Spleen (tissue), 11 donors: ENCODE results near the gene OPRD1. TPM values are rescaled to one million over a fixed set of nuclear protein-coding genes. Genes with fewer than 3 reads are reported as not detected.

Source experiments
- DNase-seq: peaks from one replicate; pipeline ENCODE4 v3.0.0-alpha.2; 2020
- H3K27ac ChIP-seq, 8 donors: fragments of 200-600 bp; sonication (generic) in 7 of 8; 1 replicate in 4 of 8; 2 replicates in 4 of 8; pipeline versions ENCODE4 v1.5.0 to v1.8.0; 2016 to 2021; ENCODE audit warnings: inconsistent platforms in 4 of 8, mild to moderate bottlenecking in 4 of 8, moderate library complexity in 1 of 8
- H3K27me3 ChIP-seq, 7 donors: fragments of 200-600 bp; sonication (generic) in 6 of 7; replicated peaks in 1 of 7; 1 replicate in 4 of 7; 2 replicates in 3 of 7; pipeline versions ENCODE4 v1.5.0 to v1.8.0; 2016 to 2021; ENCODE audit warnings: inconsistent platforms in 3 of 7, mild to moderate bottlenecking in 1 of 7
- H3K36me3 ChIP-seq, 6 donors: fragments of 200-600 bp; sonication (generic) in 5 of 6; 1 replicate in 4 of 6; 2 replicates in 2 of 6; pipeline versions ENCODE4 v1.5.0 to v1.8.0; 2016 to 2021; ENCODE audit warnings: inconsistent platforms in 2 of 6
- H3K4me1 ChIP-seq, 6 donors: fragments of 200-600 bp; sonication (generic) in 5 of 6; 1 replicate in 3 of 6; 2 replicates in 3 of 6; pipeline versions ENCODE4 v1.5.0 to v1.8.0; 2016 to 2021; ENCODE audit warnings: inconsistent platforms in 3 of 6
- H3K4me3 ChIP-seq, 8 donors: fragments of 200-600 bp; sonication (generic) in 7 of 8; 1 replicate in 4 of 8; 2 replicates in 4 of 8; pipeline versions ENCODE4 v1.5.0 to v1.8.0; 2016 to 2021; ENCODE audit warnings: inconsistent platforms in 4 of 8, mild to moderate bottlenecking in 4 of 8, moderate library complexity in 2 of 8
- H3K9me3 ChIP-seq, 8 donors: fragments of 200-600 bp; sonication (generic) in 7 of 8; 1 replicate in 4 of 8; 2 replicates in 4 of 8; pipeline versions ENCODE4 v1.5.0 to v1.8.0; 2016 to 2021; ENCODE audit warnings: inconsistent platforms in 4 of 8
- POLR2A ChIP-seq, 3 donors: fragments of 450-650 bp; IDR thresholded peaks; one replicate each; pipeline ENCODE4 v1.5.1; 2017; ENCODE audit warnings: antibody characterized with exemption in 3 of 3, mild to moderate bottlenecking in 1 of 3
- POLR2AphosphoS5 ChIP-seq, 3 donors: sonication (generic); formaldehyde crosslinking; IDR thresholded peaks; one replicate each; pipeline ENCODE4 v1.5.1; 2017; ENCODE audit warnings: antibody characterized with exemption in 3 of 3
- WGBS, 5 donors: extraction: QIAGEN DNeasy Blood & Tissue Kit in 3 of 5; methylation state at CpG; one replicate each; pipeline versions ENCODE4 v1.1.5 to v1.1.7; 2013 to 2018; 5-methylcytosine and 5-hydroxymethylcytosine counted together
- intact Hi-C: fragments of 100-400 bp; cut with DNase I; formaldehyde crosslinking; loops from one replicate; pipeline ENCODE4 v1.15.0; 2023; ENCODE audit warnings: low total_unique reads
- polyA plus RNA-seq, 3 donors: library from polyadenylated mRNA; stranded (reverse); fragments of 200-250 nt; gene quantifications; one replicate each; pipeline ENCODE4 v1.2.1, GENCODE V29; 2013
- total RNA-seq, 7 donors: library from RNA; depleted of rRNA in 3 of 7; stranded (reverse); fragments of >200 nt in 3 of 7; fragmentation: NEBNext Ultra II Directional in 4 of 7; extraction: Animal tissue kit (Norgen Biotek cat#: 25700) in 4 of 7; gene quantifications; one replicate each; pipeline versions ENCODE4 v1.1.0 to v1.2.1, GENCODE V29; 2016 to 2021
- TF ChIP-seq, protein P1 (sequence below), 11 experiments: fragments of 200-600 bp in 7 of 11; fragments of 450-650 bp in 4 of 11; sonication (generic) in 4 of 11; IDR thresholded peaks in 8 of 11; conservative IDR thresholded peaks in 3 of 11; 1 replicate in 7 of 11; 2 replicates in 4 of 11; pipeline versions ENCODE4 v1.4.0 to v1.8.0; 2016 to 2021; ENCODE audit warnings: antibody characterized with exemption in 11 of 11, inconsistent platforms in 4 of 11, mild to moderate bottlenecking in 1 of 11
- donor health status: healthy with polysubstance abuse.
- donor health status: DM: no; HTN: no; CAD: no; lungs with moderate emphysema.
- donor health status: DM: no; HTN: no; CAD: no.
- donor health status: Bipolar disorder and iron deficiency.
- donor health status: healthy.
- donor health status: DM: no; HTN: no; CAD: no.
- donor health status: DM: yes; HTN: yes; CAD: no.

Gene OPRD1
- total and polyA plus RNA-seq, 10 donors = not detected

GRCh38 chr1:28807046-28807445 lies 4.9 kb upstream of the OPRD1 start:
- Histone ChIP-seq H3K36me3 (no peaks in the 10 kb centered on the region), H3K4me3 (no peak overlapping the region), H3K27me3 (peaks cover 0 to 38% (median 16%) of the 10 kb centered on the region in 7 donors), H3K4me1 (peaks cover 0 to 4% (median 0%) of the 10 kb centered on the region in 6 donors), H3K27ac (no peak overlapping the region), H3K9me3 (no peaks in the 10 kb centered on the region)
- TF ChIP-seq, protein P1, sequence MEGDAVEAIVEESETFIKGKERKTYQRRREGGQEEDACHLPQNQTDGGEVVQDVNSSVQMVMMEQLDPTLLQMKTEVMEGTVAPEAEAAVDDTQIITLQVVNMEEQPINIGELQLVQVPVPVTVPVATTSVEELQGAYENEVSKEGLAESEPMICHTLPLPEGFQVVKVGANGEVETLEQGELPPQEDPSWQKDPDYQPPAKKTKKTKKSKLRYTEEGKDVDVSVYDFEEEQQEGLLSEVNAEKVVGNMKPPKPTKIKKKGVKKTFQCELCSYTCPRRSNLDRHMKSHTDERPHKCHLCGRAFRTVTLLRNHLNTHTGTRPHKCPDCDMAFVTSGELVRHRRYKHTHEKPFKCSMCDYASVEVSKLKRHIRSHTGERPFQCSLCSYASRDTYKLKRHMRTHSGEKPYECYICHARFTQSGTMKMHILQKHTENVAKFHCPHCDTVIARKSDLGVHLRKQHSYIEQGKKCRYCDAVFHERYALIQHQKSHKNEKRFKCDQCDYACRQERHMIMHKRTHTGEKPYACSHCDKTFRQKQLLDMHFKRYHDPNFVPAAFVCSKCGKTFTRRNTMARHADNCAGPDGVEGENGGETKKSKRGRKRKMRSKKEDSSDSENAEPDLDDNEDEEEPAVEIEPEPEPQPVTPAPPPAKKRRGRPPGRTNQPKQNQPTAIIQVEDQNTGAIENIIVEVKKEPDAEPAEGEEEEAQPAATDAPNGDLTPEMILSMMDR (IDR thresholded peaks at IDR 0.05 in 8 of 11, conservative IDR thresholded peaks at IDR 0.05 in 3 of 11) = no peak
- TF ChIP-seq POLR2AphosphoS5 (IDR thresholded peaks at IDR 0.05) (no peak), POLR2A (IDR thresholded peaks at IDR 0.05) (no peak)
- DNase-seq = no peak
- intact Hi-C loops = no loop called here
- 61 to 69% (median 62%) methylated on average over 4 of the region's 4 CpGs for WGBS, 5 donors

DNA sequence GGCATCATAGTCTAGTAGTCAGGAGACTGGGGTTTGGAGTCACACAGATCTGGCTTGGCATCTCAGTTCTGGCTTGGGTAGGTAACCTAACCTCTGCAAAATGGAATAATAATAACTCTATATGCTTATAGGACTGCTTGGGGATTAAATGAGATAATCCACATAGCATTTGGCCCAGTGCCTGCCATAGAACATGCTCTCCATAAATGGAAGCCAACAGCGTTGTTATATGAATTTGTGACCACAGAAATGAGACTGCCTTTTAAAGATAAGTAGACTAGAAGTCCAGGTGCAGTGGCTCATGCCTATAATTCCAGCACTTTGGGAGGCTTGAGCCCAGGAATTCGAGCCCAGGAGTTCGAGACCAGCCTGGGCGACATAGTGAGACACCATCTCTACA lies 4.0 kb upstream of the OPRD1 start:
- Histone ChIP-seq H3K9me3 (no peaks in the 10 kb centered on the region), H3K27me3 (peaks cover 0 to 48% (median 26%) of the 10 kb centered on the region in 7 donors), H3K4me3 (no peak overlapping the region), H3K36me3 (no peaks in the 10 kb centered on the region), H3K4me1 (peaks cover 0 to 12% (median 7%) of the 10 kb centered on the region in 6 donors), H3K27ac (no peak overlapping the region)
- intact Hi-C loops = no loop called here
- TF ChIP-seq POLR2A (IDR thresholded peaks at IDR 0.05) (no peak), POLR2AphosphoS5 (IDR thresholded peaks at IDR 0.05) (no peak)
- TF ChIP-seq, protein P1 (IDR thresholded peaks at IDR 0.05 in 8 of 11, conservative IDR thresholded peaks at IDR 0.05 in 3 of 11) = no peak
- WGBS, 5 donors = 73 to 88% (median 84%) methylated on average over 4 of the region's 4 CpGs
- no peak for DNase-seq

DNA sequence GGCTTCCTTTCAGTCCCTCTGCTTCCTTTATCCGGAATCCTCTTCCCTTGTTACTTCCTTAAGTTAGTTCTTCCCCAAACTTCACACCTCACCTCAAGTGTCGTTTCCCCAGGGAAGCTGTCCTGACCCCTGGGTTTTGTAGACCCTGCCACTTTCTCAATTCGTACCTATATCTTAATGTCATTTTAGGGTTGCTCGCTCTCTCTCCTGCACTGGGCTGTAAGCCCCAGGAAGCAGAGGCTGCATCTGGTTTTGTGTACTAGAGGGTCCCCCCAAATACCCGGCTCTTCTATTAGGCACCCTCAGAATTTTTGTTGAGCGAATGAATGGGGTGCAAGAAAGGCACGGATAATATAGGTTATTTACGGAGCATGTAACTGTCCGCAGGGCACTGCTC lies 603 bp upstream of the OPRD1 start:
- H3K4me1 ChIP-seq = peaks cover 0 to 12% (median 7%) of the 10 kb centered on the region in 6 donors
- peaks cover 0 to 82% (median 45%) of the 10 kb centered on the region in 7 donors for H3K27me3 ChIP-seq
- TF ChIP-seq POLR2A (IDR thresholded peaks at IDR 0.05) = no peak
- no peak for TF ChIP-seq POLR2AphosphoS5 (IDR thresholded peaks at IDR 0.05)
- TF ChIP-seq, protein P1 (IDR thresholded peaks at IDR 0.05 in 8 of 11, conservative IDR thresholded peaks at IDR 0.05 in 3 of 11) = no peak
- H3K4me3 ChIP-seq = no peak overlapping the region
- no peaks in the 10 kb centered on the region for H3K9me3 ChIP-seq
- no peaks in the 10 kb centered on the region for H3K36me3 ChIP-seq
- no peak overlapping the region for H3K27ac ChIP-seq
- intact Hi-C loops = no loop called here
- no peak for DNase-seq
- 61 to 64% (median 62%) methylated on average over 9 of the region's 9 CpGs for WGBS, 5 donors

DNA sequence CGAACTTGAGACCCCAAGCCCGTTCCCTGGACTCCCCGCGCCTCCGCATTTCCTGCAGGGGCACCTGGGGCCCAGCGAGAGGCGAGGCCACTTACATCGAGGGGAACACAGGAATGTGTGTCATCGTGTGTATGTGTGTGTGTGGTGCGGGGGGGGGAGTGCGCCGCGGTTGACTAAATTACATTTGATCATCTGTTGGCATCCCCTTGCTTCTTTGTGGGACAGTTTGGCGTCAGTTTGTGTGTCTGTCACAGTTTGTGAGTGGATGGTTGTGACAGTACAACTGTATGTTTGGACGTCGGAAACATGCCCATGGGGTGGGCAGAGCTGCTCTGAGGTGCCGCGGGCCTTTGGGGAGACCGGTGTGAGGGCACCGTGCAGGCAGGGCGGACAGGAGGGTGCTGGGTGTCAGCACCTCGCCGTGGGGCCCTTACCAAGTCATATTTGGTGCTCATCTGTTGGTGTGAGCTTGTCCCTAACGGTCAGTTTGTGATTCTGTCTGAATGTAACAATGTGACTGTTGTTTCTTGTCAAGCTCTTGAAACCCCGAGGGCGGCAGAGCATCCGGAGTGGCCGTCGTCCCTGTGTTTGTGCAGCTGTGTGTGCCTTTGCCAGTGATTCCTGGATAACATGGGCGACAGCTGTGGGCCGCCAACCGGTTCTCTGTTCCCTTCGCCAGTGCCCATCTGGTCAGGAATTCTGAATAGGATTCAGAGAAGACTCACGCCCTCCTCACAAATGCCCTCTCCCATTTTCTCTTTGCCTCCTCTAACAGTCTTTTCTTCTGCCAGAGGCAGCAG lies 899 bp downstream of the OPRD1 start:
- Histone ChIP-seq H3K36me3 (no peaks in the 10 kb centered on the region), H3K4me3 (peak overlapping the region in 1 of 8 donors; percentile 24), H3K9me3 (no peaks in the 10 kb centered on the region), H3K27me3 (peaks cover 0 to 90% (median 54%) of the 10 kb centered on the region in 7 donors), H3K4me1 (peaks cover 0 to 12% (median 7%) of the 10 kb centered on the region in 6 donors), H3K27ac (no peak overlapping the region)
- intact Hi-C loops = no loop called here
- no peak for TF ChIP-seq POLR2AphosphoS5 (IDR thresholded peaks at IDR 0.05)
- no peak for TF ChIP-seq POLR2A (IDR thresholded peaks at IDR 0.05)
- TF ChIP-seq, protein P1 (IDR thresholded peaks at IDR 0.05 in 8 of 11, conservative IDR thresholded peaks at IDR 0.05 in 3 of 11) = no peak
- DNase-seq = no peak
- WGBS, 5 donors = 45 to 57% (median 49%) methylated on average over 29 to 34 of the region's 34 CpGs
